Stimulated activated CD4-positive, alpha-beta T cell treated with anti-CD3 and anti-CD28 coated beads, Interleukin-2, amount 100 ng/mL, for 4 hours (primary cell): ENCODE data around the gene ETV7.

Source experiments
- DNase-seq: peaks from one replicate; pipeline ENCODE4 v3.0.0-alpha.2; 2020; ENCODE audit warnings: low read depth

Gene ETV7

GRCh38 chr6:36319821-36320220 is 67.6 kb downstream of the ETV7 start:
- no peak for DNase-seq

GRCh38 chr6:36319436-36319762 is 68.1 kb downstream of the ETV7 start:
- DNase-seq = no peak

DNA sequence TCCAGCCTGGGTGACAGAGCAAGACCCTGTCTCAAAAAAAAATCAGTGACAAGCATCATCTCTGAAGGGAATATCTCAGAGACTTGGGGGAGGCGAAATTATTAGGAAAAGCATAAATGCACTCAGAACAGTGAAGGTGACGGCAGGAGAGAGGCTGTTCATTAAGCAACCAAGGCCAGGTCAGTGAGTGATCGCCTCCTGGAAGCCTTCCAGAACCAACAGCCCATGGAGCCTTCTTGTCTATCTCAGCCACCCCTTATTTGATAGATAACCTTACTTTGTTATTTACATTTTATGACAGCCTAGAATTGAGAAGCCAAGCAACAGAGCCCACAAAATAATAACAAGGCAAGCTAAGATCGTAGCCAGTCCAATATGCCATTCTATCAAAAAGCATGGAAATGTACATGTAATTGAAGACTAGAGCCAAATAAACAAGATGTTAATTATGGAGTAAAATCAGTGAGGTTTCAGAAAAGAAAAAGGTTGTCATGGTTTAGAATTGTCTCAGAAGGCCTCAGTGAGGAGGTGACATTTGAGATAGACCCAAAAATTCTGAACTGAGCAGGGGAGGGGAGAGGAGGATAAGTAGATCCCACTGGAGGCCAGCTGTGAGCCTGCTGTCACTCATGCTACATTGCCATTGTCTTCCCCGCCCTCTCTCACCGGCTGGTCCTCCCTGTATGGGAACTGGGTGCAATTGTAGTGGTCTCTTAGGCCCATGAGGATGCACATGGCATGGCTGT is 68.6 kb downstream of the ETV7 start:
- no peak for DNase-seq

DNA sequence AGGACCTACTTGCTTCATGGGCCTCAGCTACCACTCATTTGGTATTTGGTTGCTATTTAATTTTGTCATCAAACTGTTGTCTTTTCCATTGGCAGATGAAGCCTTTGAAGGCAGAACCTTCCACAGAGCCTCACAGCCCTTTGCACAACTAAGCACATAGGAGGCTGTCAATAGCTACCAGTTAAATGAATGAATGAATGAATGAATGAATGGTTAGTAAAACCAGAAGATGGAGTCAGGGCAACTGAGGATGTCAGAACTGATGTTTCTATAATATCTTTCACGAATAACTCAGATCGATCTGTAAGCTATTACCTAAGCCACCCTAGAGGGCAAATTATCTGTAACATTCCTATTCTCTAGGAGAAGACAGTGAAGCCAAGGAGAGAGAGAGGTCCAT is 69.8 kb downstream of the ETV7 start:
- DNase-seq = no peak
